NCI-H1694 (cell line): ENCODE results near the gene RRAS2.
A peak's percentile ranks its signal among the peaks of the same experiment; 100 is the strongest.
"Not testable (repeated sequence)": the region's sequence is repeated elsewhere in the genome, so short reads cannot be mapped to it uniquely, and the experiment has no call there.

ENCODE experiments used
- DNase-seq: peaks from one replicate; lab custom pipeline; 2025; lab: John Stamatoyannopoulos, UW

Gene RRAS2

GRCh38 chr11:14255238-14255534 is 103.8 kb downstream of the RRAS2 start:
- DNase-seq, result no peak

- no peak for DNase-seq
Observed at GRCh38 chr11:14254533-14255237, 104.3 kb downstream of the RRAS2 start.

- DNase-seq, result no peak
Observed at GRCh38 chr11:14253840-14254239, 105.1 kb downstream of the RRAS2 start.

DNA sequence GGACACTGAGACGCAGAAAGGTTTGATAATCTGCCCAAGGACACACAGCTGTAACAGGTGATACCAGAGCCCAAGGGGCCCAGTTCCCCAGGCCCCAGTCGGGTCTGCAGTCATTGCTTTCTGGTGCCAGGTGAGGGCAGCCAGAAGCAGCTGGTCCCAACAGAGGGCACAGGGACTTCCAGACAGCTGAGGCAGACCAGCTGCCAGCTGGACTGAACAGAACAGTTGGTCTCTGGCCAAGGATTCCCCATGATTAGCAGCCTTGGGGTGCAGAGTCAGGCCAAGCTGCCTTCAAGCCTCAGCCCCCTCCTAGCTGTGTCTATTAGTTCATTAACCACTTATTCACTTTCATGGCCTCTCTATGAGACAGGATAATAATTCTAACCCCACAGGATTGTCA is 105.6 kb downstream of the RRAS2 start:
- DNase-seq, result no peak

- DNase-seq, result not testable (repeated sequence)
Observed at GRCh38 chr11:14252501-14252900, 106.5 kb downstream of the RRAS2 start.

- DNase-seq, result no peak
Observed at GRCh38 chr11:14251754-14252153, 107.2 kb downstream of the RRAS2 start.

- DNase-seq, result peak; percentile 49
Observed at GRCh38 chr11:14249121-14249963, 109.6 kb downstream of the RRAS2 start.

DNA sequence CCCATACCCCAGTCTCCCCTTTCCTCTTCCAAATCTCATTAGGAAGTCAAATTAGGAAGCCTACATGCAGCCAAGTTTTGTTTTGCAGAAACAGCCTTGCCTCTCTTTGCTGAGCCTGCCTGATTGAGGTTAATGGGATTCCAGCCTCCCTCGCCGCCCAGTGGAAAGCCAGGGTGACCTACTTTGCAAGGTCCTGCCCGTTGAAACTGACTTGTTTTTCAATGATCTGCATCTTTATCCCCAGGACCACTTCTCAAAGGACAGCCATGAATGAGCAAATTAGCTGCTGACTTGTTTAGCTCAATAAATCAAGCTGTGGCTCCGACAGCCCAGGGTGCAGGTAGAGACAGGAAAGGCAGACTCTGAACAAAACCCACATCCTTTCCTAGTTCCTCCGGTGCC is 110.4 kb downstream of the RRAS2 start:
- DNase-seq, result no peak

- DNase-seq, result no peak
Observed at GRCh38 chr11:14245444-14245843, 113.5 kb downstream of the RRAS2 start.

GRCh38 chr11:14244926-14245325 is 114.1 kb downstream of the RRAS2 start:
- DNase-seq, result no peak

- DNase-seq, result no peak
Observed at GRCh38 chr11:14242733-14243132, 116.2 kb downstream of the RRAS2 start.

DNA sequence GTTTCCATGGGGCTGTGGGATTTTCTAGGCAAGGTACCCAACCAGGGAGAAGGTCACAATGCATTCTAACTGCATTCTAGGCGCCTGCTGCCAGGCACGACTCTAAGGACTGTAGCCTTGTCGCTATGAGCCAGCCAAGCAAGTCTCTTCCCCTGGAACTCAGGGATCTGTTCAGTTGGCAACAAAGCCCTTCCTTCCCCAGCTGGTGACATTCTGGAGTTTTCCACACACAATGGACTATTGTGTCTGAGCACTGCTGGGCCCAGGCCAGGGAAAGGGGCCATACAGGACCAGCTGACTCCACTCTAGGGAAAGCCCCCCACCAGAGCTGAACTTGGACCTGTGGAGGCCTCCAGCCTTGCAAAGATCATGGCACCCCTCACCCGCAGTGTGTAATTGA is 116.8 kb downstream of the RRAS2 start:
- no peak for DNase-seq

GRCh38 chr11:14240951-14241350 is 118.0 kb downstream of the RRAS2 start:
- no peak for DNase-seq

- DNase-seq, result no peak
Observed at GRCh38 chr11:14240221-14240620, 118.8 kb downstream of the RRAS2 start.

DNA sequence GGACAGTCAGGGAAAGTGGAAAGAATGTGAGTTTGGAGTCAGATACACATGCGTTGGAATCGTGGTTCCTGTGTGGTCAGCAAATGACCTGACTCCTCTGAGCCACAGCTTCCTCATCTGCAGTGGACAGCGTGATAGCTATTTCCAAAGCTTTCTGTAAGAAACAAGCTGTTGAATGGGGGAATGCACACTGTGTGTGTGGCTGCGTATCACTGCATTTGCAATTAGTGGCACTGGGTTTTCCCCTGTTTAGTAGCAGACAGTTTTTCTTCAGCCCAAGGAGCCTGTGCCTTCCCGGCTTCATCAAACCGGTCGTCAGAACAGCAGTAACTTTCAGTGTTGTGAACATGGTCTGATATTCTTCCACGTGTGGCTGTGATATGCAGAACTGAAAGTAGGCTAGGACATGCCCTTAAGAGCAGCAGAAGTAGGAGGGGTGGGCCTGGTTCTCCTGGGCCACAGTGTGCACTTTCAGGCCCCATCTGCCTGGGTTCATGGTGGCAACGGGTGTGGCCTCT is 121.5 kb downstream of the RRAS2 start:
- no peak for DNase-seq

GRCh38 chr11:14235701-14236100 is 123.3 kb downstream of the RRAS2 start:
- no peak for DNase-seq

- no peak for DNase-seq
Observed at GRCh38 chr11:14234446-14234845, 124.5 kb downstream of the RRAS2 start.

DNA sequence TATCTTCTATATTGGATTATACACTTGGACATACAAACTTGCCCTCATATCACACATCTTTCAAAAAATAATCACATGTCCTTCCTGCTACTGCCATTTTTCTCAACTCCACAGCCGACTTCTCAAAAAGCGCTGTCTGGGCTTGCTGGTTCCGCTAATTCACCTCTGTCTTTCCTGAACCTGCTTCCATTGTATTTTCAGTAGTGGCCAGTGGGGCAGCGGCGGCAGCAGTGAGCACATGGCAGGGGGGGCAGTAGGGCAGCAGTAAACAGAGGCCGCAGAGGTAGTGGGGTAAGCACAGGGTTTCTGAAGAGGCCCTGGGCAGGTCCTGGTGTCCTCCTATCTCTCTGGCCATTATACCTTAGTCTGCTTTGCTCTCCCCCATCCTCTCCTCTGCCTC is 126.3 kb downstream of the RRAS2 start:
- DNase-seq, result no peak

GRCh38 chr11:14230407-14230806 is 128.6 kb downstream of the RRAS2 start:
- no peak for DNase-seq

- no peak for DNase-seq
Observed at GRCh38 chr11:14229472-14229871, 129.5 kb downstream of the RRAS2 start.

DNA sequence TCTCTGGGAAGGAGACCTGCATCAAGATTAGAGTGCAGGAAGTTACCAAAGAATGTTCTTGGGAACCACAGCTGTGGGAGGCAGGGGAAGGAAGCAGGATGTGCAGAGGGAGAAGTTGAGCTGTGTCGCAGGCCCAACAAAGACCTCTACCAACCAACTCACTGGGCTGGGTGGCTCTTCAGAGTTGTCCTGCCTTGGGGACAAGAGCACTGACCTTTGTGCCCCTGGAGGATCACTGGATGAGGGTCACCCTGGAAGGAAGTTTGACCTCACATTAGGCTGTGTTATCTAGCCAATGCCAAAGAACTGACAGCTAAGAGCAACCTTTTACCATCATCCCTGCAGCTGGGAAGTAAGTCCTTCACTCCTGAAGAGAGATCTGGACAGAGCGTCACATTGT is 130.6 kb downstream of the RRAS2 start:
- no peak for DNase-seq
